ENCODE measurements around the gene XKR7. TPM values are rescaled to one million over a fixed set of nuclear protein-coding genes. Genes with fewer than 3 reads are reported as not detected.

Gene XKR7
- total RNA-seq, 4 donors from 2014 or later, result under 0.01 TPM; not detected in 3

DNA sequence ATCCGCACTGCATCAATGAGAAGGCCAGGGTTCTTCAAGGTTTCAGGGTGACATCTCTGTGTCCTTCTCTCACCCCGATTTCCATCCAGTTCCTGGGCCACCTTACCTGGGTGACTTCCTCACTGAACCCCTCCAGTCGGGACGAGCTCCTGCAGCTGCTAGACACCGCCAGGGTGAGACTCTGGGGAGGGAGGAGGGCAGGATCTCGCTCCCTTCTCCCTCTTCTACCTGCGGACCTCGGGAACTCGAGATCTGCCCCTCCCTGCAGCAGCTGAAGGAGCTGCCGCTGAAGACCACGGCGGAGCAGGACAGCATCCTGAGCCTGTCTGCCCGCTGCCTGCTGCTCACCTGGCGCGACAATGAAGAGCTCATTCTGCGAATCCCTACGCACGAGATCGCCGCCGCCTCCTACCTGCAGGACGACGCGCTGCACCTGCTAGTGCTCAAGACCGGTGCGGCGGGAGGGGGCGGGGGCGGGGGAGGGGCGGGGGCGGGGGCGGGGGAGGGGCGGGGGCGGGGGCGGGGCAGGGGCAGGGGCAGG lies 49.8 kb downstream of the XKR7 start:
- peaks cover 0 to 16% (median 12%) of the 10 kb centered on the region in 4 donors for H3K4me1 ChIP-seq
- no peaks in the 10 kb centered on the region for H3K36me3 ChIP-seq
- intact Hi-C loops (cut with DNase I; ENCODE audit: low total_unique reads) (no loop called here), in situ Hi-C loops (cut with MboI; ENCODE audit: low pct_ligation_motif_present in 1 of 4, low pct_unique_long_range_greater_than_20kb in 1 of 4, low sequenced_read_pairs in 3 of 4) (no loop called here)
- no peaks in the 10 kb centered on the region for H3K9me3 ChIP-seq
- WGBS, 2 donors (ENCODE audit: low coverage in 1 of 2), result 16 to 100% methylated on average over 1 to 28 of the region's 35 CpGs
- DNase-seq, result peak; percentile 54
- H3K27ac ChIP-seq, result peak overlapping the region in 1 of 4 donors; percentile 26
- TF ChIP-seq POLR2AphosphoS5 (IDR thresholded peaks at IDR 0.05), result no peak
- TF ChIP-seq, protein P1, sequence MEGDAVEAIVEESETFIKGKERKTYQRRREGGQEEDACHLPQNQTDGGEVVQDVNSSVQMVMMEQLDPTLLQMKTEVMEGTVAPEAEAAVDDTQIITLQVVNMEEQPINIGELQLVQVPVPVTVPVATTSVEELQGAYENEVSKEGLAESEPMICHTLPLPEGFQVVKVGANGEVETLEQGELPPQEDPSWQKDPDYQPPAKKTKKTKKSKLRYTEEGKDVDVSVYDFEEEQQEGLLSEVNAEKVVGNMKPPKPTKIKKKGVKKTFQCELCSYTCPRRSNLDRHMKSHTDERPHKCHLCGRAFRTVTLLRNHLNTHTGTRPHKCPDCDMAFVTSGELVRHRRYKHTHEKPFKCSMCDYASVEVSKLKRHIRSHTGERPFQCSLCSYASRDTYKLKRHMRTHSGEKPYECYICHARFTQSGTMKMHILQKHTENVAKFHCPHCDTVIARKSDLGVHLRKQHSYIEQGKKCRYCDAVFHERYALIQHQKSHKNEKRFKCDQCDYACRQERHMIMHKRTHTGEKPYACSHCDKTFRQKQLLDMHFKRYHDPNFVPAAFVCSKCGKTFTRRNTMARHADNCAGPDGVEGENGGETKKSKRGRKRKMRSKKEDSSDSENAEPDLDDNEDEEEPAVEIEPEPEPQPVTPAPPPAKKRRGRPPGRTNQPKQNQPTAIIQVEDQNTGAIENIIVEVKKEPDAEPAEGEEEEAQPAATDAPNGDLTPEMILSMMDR (IDR thresholded peaks at IDR 0.05), result peak in 2 of 5 experiments; percentile 21 to 22
- H3K4me3 ChIP-seq, result no peak overlapping the region
- peaks cover 87% of the 10 kb centered on the region for H3K27me3 ChIP-seq

DNA sequence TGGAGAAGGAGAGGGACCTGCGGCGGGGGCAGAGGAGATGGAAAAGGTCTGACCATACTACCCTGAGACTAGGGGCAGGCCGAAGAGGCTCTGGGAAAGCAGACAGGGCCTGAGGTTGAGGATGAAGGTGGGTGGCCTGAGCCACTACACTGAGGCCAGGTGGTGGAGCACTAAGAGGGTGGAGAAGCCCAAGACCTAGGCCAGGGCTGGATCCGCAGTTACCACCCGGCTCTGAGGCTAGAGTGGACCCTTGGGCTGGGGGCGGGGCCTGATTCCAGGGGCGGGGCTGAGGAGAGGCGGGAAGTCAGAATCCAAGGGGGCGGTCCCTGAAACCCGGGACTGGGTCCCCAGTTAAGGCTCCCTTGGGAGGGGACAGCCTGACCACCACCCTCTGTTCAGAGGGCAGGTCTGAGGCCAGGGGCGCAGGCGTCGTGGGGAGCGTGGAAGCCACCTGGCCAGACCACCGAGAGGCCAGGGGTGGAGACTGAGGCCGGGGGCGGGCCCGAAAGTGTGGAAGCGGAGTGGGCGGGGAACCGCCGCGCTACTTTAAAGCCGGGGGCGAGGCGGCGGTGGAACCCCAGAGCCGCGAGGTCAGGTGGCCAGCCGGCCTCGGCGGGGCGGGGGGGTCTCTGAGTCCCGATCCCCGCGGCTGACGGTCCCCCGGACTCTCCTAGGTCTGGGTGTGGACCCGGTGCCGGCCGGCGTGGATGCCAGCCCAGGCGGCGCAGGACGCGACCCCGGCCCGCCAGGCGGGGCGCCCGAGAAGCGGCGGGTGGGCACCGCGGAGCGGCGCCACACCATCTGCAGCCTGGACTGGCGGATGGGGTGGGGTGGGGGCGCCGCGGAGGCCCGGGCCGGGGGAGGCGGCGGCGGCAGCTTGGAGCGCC lies 50.6 kb downstream of the XKR7 start:
- Histone ChIP-seq H3K4me1 (peaks cover 0 to 16% (median 12%) of the 10 kb centered on the region in 4 donors), H3K4me3 (peak overlapping the region; percentile 22 to 61 (median 42)), H3K27ac (peak overlapping the region in 1 of 4 donors; percentile 26), H3K9me3 (no peaks in the 10 kb centered on the region), H3K27me3 (peaks cover 88% of the 10 kb centered on the region), H3K36me3 (no peaks in the 10 kb centered on the region)
- intact Hi-C loops (cut with DNase I; ENCODE audit: low total_unique reads) (no loop called here), in situ Hi-C loops (cut with MboI; ENCODE audit: low pct_ligation_motif_present in 1 of 4, low pct_unique_long_range_greater_than_20kb in 1 of 4, low sequenced_read_pairs in 3 of 4) (no loop called here)
- WGBS, 2 donors (ENCODE audit: low coverage in 1 of 2), result 4% methylated on average over 35 of the region's 67 CpGs; no CpG with 5 or more reads in 1 of the 2 donors
- TF ChIP-seq POLR2AphosphoS5 (IDR thresholded peaks at IDR 0.05), result no peak
- TF ChIP-seq EP300 (IDR thresholded peaks at IDR 0.05; ENCODE audit: low read depth), result no peak
- TF ChIP-seq, protein P1 (IDR thresholded peaks at IDR 0.05), result no peak
- no peak for TF ChIP-seq POLR2A (IDR thresholded peaks at IDR 0.05)
- DNase-seq, result peak; percentile 71

DNA sequence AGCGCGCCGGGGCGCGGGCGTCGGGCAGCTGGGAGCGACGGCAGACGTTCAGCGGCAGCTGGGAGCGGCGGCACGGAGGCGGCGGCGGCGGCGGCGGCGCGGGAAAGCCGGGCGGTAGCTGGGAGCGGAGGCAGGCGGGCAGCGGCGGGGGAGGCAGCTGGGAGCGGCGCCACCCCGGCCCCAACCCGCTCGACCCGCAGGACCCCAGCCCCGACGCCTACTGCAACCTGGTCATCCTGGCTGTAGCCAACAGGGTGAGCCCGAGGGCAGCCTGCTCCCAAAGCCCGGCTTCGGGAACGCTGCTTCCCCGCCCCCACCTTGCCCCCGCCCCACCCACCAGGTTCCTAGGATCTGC lies 51.2 kb downstream of the XKR7 start:
- 0% methylated on average over 18 of the region's 42 CpGs; no CpG with 5 or more reads in 1 of the 2 donors for WGBS, 2 donors (ENCODE audit: low coverage in 1 of 2)
- peaks cover 90% of the 10 kb centered on the region for H3K27me3 ChIP-seq
- TF ChIP-seq POLR2A (IDR thresholded peaks at IDR 0.05) (no peak), EP300 (IDR thresholded peaks at IDR 0.05; ENCODE audit: low read depth) (no peak), POLR2AphosphoS5 (IDR thresholded peaks at IDR 0.05) (no peak)
- TF ChIP-seq, protein P1 (IDR thresholded peaks at IDR 0.05), result no peak

More for the DNA sequence above, 51.2 kb downstream of the XKR7 start:
- DNase-seq, result no peak
- intact Hi-C loops (cut with DNase I; ENCODE audit: low total_unique reads) (no loop called here), in situ Hi-C loops (cut with MboI; ENCODE audit: low pct_ligation_motif_present in 1 of 4, low pct_unique_long_range_greater_than_20kb in 1 of 4, low sequenced_read_pairs in 3 of 4) (no loop called here)
- Histone ChIP-seq H3K9me3 (no peaks in the 10 kb centered on the region), H3K4me3 (peak overlapping the region in 3 of 4 donors; percentile 34 to 61 (median 50)), H3K27ac (no peak overlapping the region), H3K4me1 (peaks cover 0 to 16% (median 12%) of the 10 kb centered on the region in 4 donors), H3K36me3 (no peaks in the 10 kb centered on the region)

Data from transverse colon (tissue), 4 donors.